Fibroblast of skin of left quadriceps (primary cell): Measurements from ENCODE around the gene TFAP2D.

Experiments
- DNase-seq, 2 experiments: peaks; one replicate each; pipeline ENCODE4 v3.0.0-alpha.2; 2013; ENCODE audit warnings: low read depth in 2 of 2

TFAP2D gene

DNA sequence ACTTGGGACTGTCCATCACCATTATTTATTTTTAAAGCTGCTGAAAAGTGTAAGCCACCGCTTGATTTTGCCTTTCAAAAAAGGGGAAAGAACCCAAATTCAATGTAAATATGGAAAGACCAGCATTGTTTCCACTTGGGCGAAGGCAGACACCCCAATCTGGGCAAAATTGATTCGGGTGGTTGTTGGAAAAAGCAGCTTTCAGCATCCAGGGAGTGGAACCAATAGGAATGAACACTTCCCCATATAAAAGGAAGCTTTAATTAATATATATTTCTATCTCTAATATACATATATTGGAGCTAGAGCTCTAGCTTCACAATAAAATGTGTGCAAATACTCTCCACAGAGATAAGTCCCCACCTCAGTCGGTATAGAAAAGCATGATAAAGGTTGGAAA, at the start of gene TFAP2D:
Gene TFAP2D, plus strand, starts transcription at position 301 of the 400 bp plus-strand sequence. CDS start 530 bp downstream, outside the sequence.
- DNase-seq, result no peak

DNA sequence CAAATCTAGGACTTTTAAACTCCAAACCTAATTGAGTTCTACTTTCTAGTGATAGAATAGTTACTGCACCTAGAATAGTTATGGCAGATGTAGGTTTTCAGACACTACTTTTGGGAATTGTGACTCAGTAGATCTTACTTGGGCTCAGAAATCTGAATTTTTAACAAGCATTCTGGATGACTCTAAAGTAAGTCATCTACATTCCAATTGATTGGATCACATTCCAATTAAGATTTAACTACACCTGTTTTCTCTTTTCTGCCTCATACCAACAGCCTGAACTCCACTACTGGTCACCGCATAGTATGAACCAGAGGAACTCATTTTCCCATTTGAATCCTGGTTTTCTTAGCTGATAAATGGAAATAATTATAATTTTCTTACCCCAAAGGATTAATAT, 49.5 kb upstream of the TFAP2D start:
- DNase-seq, result no peak

DNA sequence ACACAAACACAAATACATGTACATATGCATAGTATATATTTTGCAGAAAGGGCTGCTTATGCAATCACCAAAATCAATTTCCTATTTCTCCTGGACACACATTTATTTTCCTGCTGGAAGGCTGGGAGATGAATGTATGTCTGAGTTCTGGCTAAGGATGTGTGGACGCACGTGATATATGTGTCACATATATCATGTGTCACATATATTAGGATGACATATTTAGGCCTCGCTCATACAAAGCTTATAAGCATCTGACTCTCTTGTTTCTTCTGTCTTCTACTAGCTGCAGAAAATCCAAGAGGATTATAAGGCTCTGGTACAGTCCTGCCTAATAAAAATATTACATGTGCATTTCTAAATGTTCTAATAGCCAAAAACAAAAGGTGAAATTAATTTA, 47.2 kb upstream of the TFAP2D start:
- DNase-seq, result no peak

DNA sequence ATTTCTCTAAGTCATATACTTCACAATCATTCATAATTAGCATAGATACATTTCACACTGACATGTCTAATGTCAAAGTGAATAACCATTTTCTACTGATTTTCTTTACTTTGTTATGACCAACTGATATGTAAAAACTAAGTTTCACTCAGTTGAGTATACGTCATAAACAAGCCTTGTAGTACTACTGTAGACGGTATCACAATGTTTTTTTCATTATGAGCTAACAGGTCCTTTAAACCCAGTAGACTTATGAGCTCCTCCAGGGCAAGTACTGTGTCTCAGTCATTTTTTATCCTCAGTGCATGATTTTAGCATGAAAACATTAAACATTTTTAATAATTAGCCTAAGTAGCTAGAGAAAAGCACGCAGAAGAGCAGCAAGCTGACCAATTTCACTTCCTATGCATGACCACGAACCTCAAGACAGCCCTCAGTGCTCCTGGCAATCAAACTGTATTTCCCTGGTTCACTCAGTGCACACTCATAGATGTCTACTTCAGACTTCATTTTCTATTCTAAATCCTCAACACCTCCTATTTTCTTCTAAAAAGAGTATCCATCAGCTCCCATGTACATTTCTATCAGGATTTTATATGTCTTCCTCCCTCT, 32.0 kb upstream of the TFAP2D start:
- DNase-seq, result no peak

DNA sequence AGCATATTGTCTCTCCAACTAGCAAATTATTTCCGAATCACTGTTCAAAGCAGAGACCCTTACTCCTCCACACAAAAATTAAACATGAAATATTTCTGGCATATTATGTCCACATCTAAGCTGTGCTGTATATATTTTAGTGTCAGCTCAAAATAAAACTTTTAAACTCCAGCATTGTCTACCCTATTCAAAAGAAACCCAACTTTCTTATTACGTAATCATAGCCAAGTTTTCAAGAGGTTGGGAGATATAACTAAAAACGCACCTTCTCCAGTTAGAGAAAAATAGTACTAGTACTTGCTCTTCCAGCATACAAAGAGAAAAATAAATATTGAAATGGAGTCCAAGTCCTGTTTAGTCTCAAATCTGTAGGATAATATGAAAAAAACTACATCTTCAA, 24.1 kb upstream of the TFAP2D start:
- no peak for DNase-seq

DNA sequence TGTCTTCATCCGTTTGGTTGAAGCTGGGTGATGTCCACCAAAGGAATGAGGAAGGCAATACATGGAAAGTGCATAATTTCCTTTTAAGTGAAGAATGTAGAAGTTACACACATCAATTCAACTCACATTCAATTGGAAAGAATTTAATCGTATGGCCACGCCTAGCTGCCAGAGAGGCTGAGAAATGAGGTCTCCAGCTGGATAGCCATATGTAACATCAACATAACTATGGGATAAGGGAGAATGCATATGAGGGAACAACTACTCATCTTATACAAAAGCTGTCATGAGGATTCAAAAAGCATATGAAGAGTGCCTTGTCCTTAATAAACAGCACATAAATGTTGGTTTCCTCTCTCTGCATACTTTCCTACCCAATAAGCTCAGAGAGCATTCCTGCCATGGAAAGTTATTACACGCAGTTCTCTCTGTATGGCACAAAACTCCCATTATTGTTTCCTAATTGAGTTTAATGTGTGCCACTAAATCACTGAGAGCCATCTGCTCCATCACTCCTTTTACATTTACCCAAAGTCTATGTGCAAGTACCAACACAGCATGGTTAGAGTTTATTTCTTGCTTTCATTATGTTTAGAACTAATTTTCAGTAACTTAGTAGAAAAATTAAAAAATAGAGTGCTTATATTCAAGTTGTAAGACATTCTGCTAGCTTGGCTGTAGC, 21.4 kb upstream of the TFAP2D start:
- DNase-seq, result no peak

DNA sequence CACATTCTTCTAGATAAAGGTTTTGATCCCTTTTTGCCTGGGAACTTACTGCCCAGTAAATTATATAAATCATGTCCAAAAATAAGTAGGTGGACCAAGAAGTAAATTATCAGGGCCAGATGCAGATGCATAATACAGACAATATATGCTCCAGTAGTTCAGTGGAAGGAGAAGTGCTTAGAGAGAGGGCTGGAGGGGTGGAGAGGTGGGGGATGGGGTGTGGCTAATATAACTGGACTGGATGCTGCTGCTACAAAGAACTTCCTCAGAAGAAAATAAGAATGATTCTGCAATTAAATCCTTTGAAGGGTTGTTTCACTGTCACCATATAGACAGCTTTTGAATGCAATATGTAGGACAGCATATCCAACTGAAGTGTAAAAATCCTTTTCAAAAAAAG, 14.8 kb upstream of the TFAP2D start:
- no peak for DNase-seq

DNA sequence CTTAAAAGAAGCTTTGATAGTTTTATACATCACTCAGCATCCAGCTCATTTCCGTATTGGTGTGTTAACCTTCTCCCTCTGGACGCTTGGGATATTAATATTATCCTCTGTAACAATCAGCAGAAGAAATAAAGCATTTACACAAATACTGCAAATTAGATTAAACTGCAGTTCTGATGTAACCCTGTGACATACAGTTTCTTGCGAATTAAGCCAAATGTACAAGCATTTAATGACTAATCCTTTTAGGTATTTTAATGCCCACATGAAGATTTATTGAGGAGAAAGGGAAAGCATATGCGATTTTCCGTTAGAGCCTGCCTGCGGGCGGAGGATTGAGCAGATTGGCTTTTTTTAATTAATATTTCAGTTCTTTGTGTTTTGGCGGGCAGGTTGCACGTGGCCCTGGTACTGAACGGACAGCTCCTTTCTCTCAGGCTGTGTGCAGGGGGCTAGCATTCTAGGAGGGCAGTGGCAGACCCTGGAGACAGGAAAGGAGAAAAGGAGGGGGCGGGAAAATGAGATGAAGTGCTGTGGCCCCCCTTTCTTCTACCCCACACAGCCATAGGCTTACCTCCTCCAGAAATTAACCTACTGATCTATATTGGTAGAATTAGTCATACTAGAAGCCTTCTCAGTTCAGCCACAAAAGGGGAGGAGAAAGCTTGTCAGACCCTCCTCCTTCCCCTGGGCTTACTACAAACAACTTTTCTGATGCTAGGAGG, 14.1 kb upstream of the TFAP2D start:
- DNase-seq, result no peak

DNA sequence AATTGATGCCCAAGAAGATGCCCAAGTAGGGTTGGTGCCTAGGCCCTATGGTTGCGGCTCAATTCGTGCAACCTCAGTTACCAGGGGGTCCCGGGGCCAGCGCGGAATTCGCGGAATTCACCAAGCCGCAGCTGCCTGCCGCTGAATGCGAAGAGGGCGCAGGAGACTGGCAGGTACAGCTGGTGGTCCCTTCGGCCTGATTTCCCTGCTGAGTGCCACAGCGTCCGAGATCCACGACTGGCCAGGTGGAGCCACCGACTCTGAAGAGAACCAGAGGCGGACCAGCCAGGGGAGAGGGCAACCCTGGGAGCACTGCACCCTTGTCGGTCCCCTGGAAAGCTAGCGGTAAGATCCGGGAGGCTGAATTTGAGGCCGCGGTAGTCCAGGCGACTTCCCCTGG, 6.8 kb upstream of the TFAP2D start:
- DNase-seq, result no peak

DNA sequence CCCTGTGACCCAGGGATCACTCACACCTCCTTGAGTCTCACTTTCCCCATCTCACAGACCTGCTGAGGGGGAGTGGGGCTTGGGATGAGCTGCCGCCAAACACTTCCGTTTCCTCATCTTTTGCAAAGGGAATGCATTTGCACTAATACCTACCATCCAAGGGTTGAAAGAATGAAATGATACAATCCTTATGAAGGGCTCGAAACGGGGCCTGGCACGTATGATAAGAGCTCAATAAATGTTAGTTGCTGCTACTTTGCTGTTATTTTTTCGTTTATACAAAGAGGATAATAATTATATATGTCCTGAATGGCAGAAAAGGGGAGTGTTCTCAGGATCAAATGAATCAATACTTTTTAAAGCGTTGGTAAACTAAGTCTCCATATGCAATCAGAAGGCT, 6.1 kb upstream of the TFAP2D start:
- DNase-seq, result no peak

DNA sequence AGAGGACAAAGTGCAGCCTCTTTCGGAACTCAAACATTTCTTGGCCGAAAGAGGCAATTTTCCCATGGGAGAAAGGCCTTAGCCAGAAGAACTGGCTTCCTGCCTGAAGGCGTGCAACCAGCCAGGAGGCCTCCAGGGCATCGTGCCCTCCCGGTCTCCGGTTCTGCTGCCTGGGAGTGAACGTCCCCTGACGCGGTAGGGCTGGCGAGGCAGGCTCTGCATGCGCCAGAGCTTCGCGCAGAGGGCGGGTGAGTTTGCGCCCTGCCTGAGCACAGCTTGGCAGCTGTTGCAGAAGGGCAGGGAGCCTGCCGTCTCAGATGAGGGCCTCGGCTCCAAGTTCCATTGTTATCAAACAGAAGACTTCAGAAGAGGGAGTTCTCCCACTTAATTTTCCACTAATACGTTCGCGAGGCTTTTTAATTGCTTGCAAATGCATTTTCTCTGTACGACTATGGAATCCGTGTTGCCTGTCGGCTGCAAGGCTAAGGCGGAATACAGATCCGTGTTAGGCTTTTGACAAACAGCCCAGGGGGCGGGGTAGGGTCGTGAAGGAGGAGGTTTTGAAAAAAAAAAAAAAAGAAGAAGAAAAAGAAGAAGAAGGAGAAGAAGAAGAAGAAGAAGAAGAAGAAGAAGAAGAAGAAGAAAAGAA, 5.5 kb upstream of the TFAP2D start:
- no peak for DNase-seq

DNA sequence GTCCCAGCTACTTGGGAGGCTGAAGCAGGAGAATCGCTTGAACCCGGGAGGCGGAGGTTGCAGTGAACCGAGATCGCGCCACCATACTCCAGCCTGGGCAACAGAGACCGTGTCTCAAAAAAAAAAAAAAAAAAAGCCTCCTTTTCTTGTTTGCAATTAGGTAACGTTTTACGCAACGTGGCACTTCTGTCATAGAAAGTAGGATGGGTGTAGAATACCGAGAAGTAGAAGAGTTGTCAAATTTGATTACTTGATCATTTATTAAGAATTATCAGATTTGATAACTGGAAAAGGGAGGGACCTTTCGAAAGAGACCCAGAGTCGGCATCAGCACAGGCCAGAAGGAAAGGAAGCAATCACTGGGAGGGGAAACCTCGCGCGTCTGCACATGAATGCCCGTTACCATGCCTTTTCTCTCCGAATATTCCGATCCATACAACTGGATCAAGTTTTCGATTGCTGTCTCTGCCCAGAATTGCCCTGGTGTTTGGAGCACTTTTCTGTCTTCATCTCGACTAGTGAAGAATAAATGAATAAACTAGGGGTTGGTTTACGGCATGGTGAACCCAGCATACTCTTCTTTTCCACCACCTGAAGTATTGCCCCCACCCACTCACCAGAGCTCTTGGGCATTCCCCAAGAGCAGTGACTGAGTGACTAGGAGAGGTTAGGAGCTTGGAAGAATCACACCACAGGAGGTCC, 4.5 kb upstream of the TFAP2D start:
- no peak for DNase-seq

DNA sequence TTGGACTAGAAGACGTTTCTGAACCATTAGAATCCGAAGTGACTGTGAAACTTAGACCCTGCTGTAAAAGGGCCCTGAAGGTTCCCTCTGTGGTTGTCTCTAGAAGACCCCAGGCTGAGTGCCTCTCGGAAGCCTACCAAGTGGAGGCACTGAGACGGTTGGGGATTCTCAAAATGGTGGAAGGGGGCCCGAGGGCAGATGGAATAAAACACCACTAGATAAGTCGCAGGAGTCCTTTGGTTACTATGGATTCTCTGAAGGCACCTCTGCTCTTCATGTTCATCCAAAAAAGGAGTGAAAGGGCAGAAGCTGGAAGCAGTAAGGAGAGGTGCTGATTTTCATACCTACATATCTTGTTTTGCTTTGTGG, 4.0 kb upstream of the TFAP2D start:
- no peak for DNase-seq

DNA sequence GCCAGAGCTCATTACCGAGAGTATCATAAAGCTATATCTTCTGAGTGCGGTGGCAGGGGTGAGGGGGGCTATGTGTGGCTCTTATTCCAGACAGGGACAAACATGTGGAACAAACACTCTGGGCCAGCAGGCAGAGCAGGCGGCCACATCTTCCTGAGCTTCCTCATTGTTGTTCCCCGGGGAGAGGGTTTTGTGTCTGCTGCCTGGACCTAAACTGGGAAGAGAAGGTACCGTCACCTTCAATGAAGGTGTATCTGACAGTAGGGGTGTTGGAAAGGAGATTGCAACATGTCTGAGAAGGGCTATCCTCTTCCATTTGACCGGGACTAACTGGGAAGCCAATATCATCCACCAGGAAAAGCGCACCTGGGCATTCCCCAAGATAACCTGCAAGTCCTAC, 1.6 kb upstream of the TFAP2D start:
- no peak for DNase-seq

DNA sequence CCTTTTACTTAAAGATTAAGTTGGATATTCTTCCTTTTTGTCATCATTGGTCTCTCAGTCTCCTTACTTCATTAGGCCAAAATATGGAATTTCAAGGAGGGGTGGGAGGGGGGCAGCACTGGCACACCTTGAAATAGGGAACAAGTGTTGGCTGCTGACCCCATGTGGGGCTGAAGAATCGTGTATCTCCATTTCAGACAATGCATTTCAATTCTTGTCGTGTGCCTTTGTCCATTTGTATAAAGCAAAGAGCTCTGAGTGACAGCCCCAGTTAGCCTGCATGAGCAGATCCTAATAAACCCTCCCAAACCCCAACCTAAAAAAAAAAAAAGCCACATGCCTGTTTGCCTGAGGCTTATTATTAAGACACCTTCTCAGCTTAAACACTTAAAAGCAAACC, 1.0 kb upstream of the TFAP2D start:
- no peak for DNase-seq

DNA sequence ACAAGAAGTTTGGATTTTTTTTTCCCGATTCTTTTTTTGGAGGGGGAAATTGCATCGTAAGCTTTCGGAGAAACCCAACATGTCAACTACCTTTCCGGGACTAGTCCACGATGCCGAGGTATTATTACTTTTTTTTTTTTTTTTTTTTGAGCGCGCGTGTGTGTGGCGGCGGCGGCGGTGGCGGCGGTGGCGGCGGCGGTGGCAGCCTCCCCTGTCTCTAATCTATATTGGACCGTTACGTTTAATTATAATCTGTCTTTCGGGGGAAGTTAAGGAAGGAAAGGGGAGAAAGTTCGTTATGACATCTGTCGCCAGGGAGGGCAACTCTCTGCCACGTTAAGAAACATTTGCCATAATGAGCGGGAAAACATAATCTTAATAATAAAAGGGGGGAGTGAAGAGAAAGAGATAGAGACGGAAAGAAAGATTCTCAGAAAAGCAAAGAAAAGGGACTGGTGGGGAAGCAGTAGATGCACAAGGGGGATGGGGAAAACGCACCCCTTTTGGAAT, 706 bp downstream of the TFAP2D start:
- DNase-seq, result no peak

DNA sequence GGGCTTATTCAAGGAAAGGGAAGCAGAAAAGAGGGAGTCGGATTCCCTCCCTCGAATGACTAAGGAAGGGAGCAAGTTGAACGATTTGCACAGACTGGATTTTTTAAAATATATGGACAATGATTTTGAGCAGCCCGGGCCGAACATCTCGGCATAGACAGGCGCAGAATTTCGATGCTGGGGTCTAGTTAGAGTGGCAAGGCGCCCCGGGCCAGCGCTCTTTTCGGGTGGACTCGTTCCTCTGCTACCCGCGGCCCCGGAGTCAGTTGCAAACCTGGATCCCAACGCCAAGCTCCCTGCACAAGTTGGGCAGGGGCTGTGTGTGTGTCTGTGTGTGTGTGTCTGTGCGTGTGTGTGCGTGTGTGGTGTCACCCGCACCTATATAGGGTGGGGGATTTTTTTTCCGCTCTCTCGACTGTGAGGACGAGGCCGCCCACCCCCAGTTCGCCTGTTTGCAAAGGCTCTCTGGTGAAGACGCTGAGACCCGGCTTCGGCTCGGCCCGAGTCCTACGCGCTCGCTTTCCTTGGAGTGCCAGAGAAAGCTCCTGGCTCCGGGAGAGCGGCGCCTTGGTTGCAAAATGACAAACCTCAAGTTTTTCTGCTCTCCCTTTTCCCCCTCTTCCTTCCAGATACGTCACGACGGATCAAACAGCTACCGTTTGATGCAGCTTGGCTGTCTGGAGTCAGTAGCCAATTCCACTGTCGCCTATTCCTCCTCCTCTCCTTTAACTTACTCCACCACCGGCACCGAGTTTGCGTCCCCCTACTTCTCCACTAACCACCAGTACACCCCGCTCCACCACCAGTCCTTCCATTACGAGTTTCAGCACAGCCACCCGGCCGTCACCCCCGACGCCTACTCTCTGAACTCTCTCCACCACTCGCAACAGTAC, 1.4 kb downstream of the TFAP2D start:
- DNase-seq, result no peak

DNA sequence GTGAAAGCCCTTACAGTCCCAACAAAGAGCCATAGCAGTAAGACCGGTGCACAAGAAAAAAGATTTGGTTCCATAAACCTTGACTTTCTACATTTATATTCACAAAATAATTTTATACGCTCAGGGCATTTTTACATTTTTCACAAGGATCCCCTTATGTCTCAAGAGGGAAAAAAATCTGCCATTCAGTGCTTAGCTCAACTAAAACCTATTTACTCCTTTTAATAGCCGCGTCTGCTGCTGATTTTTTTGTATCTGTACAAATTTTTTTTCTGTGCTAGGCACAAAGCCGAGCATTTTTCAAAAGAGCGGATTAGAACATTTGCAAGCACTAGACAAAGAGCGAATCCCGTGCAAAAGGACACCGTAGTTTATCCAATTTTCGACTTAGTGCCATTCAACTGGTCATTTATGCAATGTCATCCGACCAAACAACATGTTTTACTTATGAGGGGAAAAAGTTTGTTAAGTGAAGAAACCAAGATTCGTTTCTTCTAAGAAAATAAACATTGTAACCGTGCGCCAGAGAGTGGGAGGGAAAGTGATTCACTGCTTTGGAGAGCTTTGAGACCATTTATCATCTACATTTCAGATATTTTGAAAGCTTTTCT, 3.7 kb downstream of the TFAP2D start:
- no peak for DNase-seq

DNA sequence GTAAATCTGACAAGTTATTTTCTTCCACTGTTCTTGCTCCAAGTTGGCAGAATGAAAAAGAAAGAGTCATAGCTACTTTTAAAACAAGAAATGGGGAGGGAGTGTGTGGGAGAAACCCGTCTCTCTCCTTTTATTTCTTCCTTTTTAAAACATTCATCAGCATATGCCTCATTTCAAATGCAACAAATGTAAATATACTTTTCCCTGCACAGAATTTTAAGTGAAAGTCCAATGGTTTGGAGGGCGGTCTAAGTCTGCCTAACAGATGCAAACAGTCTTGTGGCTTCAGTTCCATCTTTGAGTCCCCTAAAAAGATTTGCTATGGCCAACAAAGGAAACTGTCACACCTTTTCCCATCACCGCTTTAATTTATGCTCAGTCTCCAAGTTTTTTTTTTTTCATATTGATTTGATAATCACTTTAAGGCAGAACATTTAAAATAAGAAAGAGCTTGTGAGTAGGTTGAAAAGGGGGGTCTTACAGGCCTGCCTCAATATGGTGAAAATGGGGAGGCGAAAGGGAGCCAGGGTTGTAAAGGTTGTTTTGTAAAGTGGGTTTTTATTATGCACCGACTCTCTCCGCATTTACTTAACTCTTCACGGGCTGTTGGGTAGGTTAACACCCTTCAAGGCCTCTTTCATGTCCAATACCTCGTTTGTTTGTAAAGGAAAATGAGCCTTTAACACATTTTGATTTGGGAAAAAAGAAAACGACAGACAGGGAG, 4.6 kb downstream of the TFAP2D start:
- no peak for DNase-seq

DNA sequence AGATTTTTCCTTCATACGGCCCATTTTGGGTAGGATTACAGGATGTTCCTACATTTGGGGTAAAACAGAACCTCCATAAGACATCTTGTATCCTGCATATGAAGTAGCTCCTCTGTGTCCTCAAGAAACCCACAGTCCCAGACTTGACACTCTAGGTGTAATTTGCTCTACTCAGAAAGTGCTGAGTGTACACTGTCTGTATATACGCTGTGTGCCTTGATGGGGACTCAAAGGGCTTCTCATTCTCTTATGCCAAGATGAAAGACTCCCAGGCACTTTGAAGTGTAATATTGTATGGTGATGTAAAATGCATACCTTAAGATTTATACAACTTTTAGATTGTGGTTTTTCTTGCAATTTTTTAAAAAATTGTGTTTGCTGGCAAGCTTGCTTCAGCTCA, 5.2 kb downstream of the TFAP2D start:
- no peak for DNase-seq
